Fibroblast of lung (primary cell): ENCODE measurements around the gene KCNMA1. TPM values are rescaled to one million over a fixed set of nuclear protein-coding genes. Genes with fewer than 3 reads are reported as not detected.

ENCODE experiments used
- DNase-seq, 2 donors: peaks; one replicate each; pipeline versions ENCODE4 v3.0.0 to v3.0.0-alpha.2; 2010; ENCODE audit warnings: low read depth in 2 of 2
- H2AFZ ChIP-seq: 2 replicates; pipeline ENCODE4 v1.5.1; 2012; ENCODE audit warnings: low read length, control low read depth, inconsistent platforms
- H3K27ac ChIP-seq: 2 replicates; pipeline ENCODE4 v1.5.1; 2011; ENCODE audit warnings: low read length, control low read depth; ENCODE audit not compliant: insufficient read depth
- H3K27me3 ChIP-seq: 2 replicates; pipeline ENCODE4 v1.5.1; 2011; ENCODE audit warnings: mild to moderate bottlenecking, low read length; ENCODE audit not compliant: control insufficient read depth, insufficient read depth
- H3K36me3 ChIP-seq: 2 replicates; pipeline ENCODE4 v1.5.1; 2011; ENCODE audit warnings: low read length; ENCODE audit not compliant: control insufficient read depth, insufficient read depth
- H3K4me1 ChIP-seq: 2 replicates; pipeline ENCODE4 v1.5.1; 2011; ENCODE audit warnings: low read length; ENCODE audit not compliant: control insufficient read depth, insufficient read depth; ENCODE audit errors: extremely low read depth
- H3K4me2 ChIP-seq: 2 replicates; pipeline ENCODE4 v1.5.1; 2011; ENCODE audit warnings: low read length, control low read depth; ENCODE audit not compliant: insufficient read depth; ENCODE audit errors: extremely low read depth
- H3K4me3 ChIP-seq, 4 experiments: fragments of 200-600 bp in 1 of 4; sonication (generic) in 1 of 4; replicated peaks in 1 of 4; 2 replicates each; pipeline ENCODE4 v1.5.1; 2011 to 2016; ENCODE audit warnings: low read length in 4 of 4, low read depth in 3 of 4, mild to moderate bottlenecking in 3 of 4, control low read depth in 2 of 4, inconsistent platforms in 1 of 4, mixed read lengths in 1 of 4; ENCODE audit not compliant: insufficient read depth in 1 of 4; ENCODE audit errors: control extremely low read depth in 1 of 4
- H3K79me2 ChIP-seq: 2 replicates; pipeline ENCODE4 v1.5.1; 2012; ENCODE audit warnings: mild to moderate bottlenecking, low read length, inconsistent platforms; ENCODE audit not compliant: control insufficient read depth, insufficient read depth
- H3K9ac ChIP-seq: 2 replicates; pipeline ENCODE4 v1.5.1; 2011; ENCODE audit warnings: mild to moderate bottlenecking, low read length, control low read depth; ENCODE audit not compliant: insufficient read depth
- H3K9me3 ChIP-seq: 2 replicates; pipeline ENCODE4 v1.5.1; 2012; ENCODE audit warnings: low read depth, low read length; ENCODE audit not compliant: control insufficient read depth, insufficient read depth
- H4K20me1 ChIP-seq: 2 replicates; pipeline ENCODE4 v1.5.1; 2011; ENCODE audit warnings: low read length; ENCODE audit not compliant: control insufficient read depth, insufficient read depth; ENCODE audit errors: extremely low read depth
- CTCF ChIP-seq, 2 donors: IDR thresholded peaks in 1 of 2; conservative IDR thresholded peaks in 1 of 2; 1 replicate in 1 of 2; 2 replicates in 1 of 2; pipeline ENCODE4 v1.5.1; 2011 to 2012; ENCODE audit warnings: low read length in 2 of 2, control low read depth in 1 of 2, inconsistent platforms in 1 of 2, low read depth in 1 of 2, mild to moderate bottlenecking in 1 of 2
- EZH2 ChIP-seq: IDR thresholded peaks from 2 replicates; pipeline ENCODE4 v1.5.1; 2012; ENCODE audit warnings: low read length, control low read depth, mild to moderate bottlenecking; ENCODE audit errors: missing control alignments
- polyA plus RNA-seq, 2 donors: library from polyadenylated mRNA; depleted of rRNA in 1 of 2; stranded (reverse) in 1 of 2; unstranded in 1 of 2; fragments of >200 nt; gene quantifications; 2 replicates each; pipeline ENCODE4 v1.2.1, GENCODE V29; 2011 to 2012; ENCODE audit warnings: missing spikeins in 1 of 2
- total RNA-seq: library from RNA; depleted of rRNA; stranded (reverse); fragments of >200 nt; gene quantifications from 2 replicates; pipeline ENCODE4 v1.2.1, GENCODE V29; 2014

The KCNMA1 gene
- total and polyA plus RNA-seq, 2 donors (not counting 1 experiment from before 2014, with no cell fraction given): 31.0 to 138 TPM

DNA sequence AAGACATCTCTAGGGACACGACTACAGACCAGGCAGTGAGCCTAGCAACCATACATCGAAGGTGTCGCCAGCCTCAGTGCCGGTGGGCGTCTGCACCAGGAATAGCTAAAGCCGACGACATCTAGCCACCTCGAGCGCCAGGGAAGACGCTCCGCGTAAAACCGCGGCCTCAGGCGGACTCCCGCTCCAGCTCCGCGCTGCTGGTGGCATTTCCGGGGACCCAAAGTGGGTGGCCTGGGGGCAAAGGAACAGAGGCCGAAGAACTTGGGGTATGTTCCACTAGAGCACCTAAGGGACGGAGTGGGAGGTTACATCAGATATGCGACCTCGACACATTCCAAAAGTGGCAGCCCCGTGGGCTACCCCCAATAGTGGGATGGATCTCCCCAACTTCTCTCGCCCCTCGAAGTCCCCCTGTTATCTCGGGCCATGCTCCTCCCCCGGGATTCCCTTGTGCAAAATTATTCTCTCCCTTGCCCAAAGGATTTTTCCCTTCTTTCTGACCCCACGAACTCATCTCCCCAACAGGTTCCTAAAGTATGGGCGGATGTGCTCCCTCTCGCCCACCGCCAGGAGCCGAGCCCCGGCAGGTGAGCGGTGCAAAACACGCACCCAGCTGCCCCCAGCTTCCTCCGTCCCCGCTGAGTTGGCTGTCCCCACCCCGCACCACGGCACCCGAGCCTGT, 1.2 kb downstream of the KCNMA1 start:
- Histone ChIP-seq H3K9ac (peak overlapping the region; percentile 55), H3K4me2 (peak overlapping the region; percentile 91), H3K9me3 (no peaks in the 10 kb centered on the region), H3K27me3 (no peaks in the 10 kb centered on the region), H4K20me1 (no peaks in the 10 kb centered on the region), H2AFZ (peak overlapping the region; percentile 85), H3K79me2 (peaks cover 47% of the 10 kb centered on the region), H3K4me3 (peak overlapping the region; percentile 76 to 89 (median 85)), H3K4me1 (peaks cover 4% of the 10 kb centered on the region), H3K36me3 (no peaks in the 10 kb centered on the region), H3K27ac (peak overlapping the region; percentile 48)
- no peak for TF ChIP-seq EZH2
- DNase-seq: no peak

DNA sequence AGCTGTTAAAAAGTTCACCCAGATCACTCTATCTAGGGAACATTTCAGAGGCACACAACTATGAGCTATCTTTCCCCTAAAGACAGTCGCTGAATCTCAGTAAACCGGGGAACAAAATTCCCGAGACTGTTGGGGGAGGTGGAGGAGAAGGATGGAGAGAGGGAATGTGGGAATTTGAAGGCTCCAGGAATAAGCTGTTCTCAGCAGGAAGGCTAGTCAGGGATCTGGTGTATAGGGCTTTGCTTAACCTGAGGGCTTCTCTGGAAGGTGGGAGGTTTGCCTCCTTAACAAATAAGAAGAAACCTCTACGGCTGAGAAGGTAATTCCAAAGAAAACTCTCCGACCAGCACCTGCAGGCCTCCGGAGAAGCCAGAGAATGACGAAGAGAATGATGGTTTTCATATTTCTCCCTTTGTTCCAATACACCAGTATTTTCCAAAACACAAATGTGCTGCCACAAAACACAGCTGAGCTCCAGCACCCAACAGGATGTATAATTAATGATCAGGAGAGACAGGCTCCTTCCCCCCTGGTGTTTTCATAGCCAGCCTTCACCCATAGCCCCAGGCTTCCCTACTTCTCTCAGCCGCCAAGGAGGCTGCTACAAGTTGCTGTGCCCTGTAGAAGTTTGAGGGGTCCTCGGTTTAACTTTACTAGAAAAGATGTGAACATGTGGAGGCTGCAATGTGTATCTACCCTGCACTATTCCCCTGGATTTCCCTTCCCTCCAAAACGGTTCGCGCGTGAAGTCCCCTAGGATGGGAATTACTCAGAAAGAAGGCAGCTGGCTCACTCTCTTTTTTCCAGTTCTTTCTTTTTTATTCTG, 2.0 kb downstream of the KCNMA1 start:
- Histone ChIP-seq H3K27me3 (no peaks in the 10 kb centered on the region), H3K4me2 (peak overlapping the region; percentile 91), H4K20me1 (no peaks in the 10 kb centered on the region), H3K4me1 (peaks cover 4% of the 10 kb centered on the region), H3K27ac (no peak overlapping the region), H3K9ac (no peak overlapping the region), H3K79me2 (peaks cover 51% of the 10 kb centered on the region), H3K36me3 (no peaks in the 10 kb centered on the region), H2AFZ (no peak overlapping the region), H3K4me3 (peak overlapping the region; percentile 76 to 89 (median 85)), H3K9me3 (no peaks in the 10 kb centered on the region)
- no peak for TF ChIP-seq CTCF (conservative IDR thresholded peaks at IDR 0.05 in 1 of 2, IDR thresholded peaks at IDR 0.05 in 1 of 2; ENCODE audit: low read depth in 1 of 2, low read length in 2 of 2)
- TF ChIP-seq EZH2: no peak
- no peak for DNase-seq

GRCh38 chr10:77634939-77635338, 2.7 kb downstream of the KCNMA1 start:
- H3K36me3 ChIP-seq: no peaks in the 10 kb centered on the region
- H4K20me1 ChIP-seq: no peaks in the 10 kb centered on the region
- H2AFZ ChIP-seq: no peak overlapping the region
- no peaks in the 10 kb centered on the region for H3K9me3 ChIP-seq
- TF ChIP-seq EZH2 (no peak), CTCF (conservative IDR thresholded peaks at IDR 0.05 in 1 of 2, IDR thresholded peaks at IDR 0.05 in 1 of 2; ENCODE audit: low read depth in 1 of 2, low read length in 2 of 2) (no peak)
- H3K4me1 ChIP-seq: peaks cover 4% of the 10 kb centered on the region
- H3K4me3 ChIP-seq: peak overlapping the region in 3 of 4 experiments; percentile 76 to 86 (median 84)
- H3K4me2 ChIP-seq: peak overlapping the region; percentile 91
- no peak overlapping the region for H3K27ac ChIP-seq
- no peaks in the 10 kb centered on the region for H3K27me3 ChIP-seq
- peaks cover 57% of the 10 kb centered on the region for H3K79me2 ChIP-seq
- DNase-seq: peak in 1 of 2 donors; percentile 53
- no peak overlapping the region for H3K9ac ChIP-seq
